ENCODE results near the gene MPL. TPM values are rescaled to one million over a fixed set of nuclear protein-coding genes. Genes with fewer than 3 reads are reported as not detected.

MPL gene
- total RNA-seq, 1 experiment from 2014 or later: not detected

DNA sequence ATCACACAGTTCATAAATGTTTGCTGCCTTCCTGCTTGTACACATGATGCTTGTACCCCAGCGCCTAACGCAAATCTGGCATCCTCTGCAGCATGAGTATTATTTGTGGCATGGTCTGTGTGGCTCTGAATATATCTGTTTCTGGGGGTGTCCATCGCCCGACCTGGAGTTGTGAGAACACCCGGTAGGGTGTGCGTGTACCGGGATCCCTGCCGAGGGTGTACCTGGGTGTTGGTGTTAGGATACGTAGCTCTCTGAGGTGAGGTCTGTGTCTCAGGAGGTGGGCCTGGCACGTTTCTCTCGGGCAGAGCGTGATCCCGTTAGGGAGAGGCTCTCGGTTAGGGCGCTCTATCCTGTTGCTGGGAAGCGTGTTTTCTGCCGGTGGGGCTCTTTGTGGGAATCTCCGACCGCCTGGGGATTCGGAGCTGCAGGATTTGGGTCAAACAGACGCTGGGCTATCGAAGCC, 10.8 kb downstream of the MPL start:
- H3K27me3 ChIP-seq (ENCODE audit: insufficient read depth, low read length): no peaks in the 10 kb centered on the region
- H4K20me1 ChIP-seq (ENCODE audit: insufficient read depth): no peaks in the 10 kb centered on the region
- DNase-seq (ENCODE audit: low read depth, low spot score): no peak
- ChIA-PET POLR2A (interaction anchor here (0.6 to 1.6 kb wide), 4 partner anchors 10 to 427 kb away, joined by 4 to 7 read pairs (median 6); partner anchors contain the start of genes CDC20 and ELOVL1), RAD21 (ENCODE audit: low non-redundant PET in 1 of 2, low total read pairs in 2 of 2, uncharacterized antibody in 2 of 2, unreplicated experiment in 2 of 2) (no interaction called here), CTCF (interaction anchor here (1.0 to 1.6 kb wide), 2 partner anchors 63 to 66 kb away, joined by 3 to 4 read pairs; partner anchors contain the start of gene C1orf210)
- intact Hi-C loops (cut with micrococcal nuclease): loop anchor here (2.0 kb wide), 1 partner anchor 110 kb away; no protein-coding TSS in a partner anchor
- no peak for TF ChIP-seq POLR2AphosphoS5 (IDR thresholded peaks at IDR 0.05; ENCODE audit: low read depth, low read length)
- peak; percentile 45 for TF ChIP-seq POLR2A (IDR thresholded peaks at IDR 0.05; ENCODE audit: borderline replicate concordance, extremely low read depth, insufficient read depth, insufficient read length)
- ATAC-seq: peak; percentile 57
- H3K79me2 ChIP-seq (ENCODE audit: insufficient read depth, low read length): no peaks in the 10 kb centered on the region
- peak overlapping the region; percentile 89 for H3K27ac ChIP-seq (ENCODE audit: low read depth, low read length)
- no peaks in the 10 kb centered on the region for H3K9me2 ChIP-seq (ENCODE audit: insufficient read depth)
- no peak overlapping the region for H2AFZ ChIP-seq (ENCODE audit: low read depth, low read length, poor library complexity, severe bottlenecking)
- H3K9me3 ChIP-seq (ENCODE audit: control insufficient read depth in 1 of 2, insufficient read depth in 1 of 2, low read depth in 1 of 2, low read length in 2 of 2): no peaks in the 10 kb centered on the region
- peaks cover 36 to 71% of the 10 kb centered on the region in 2 experiments for H3K4me1 ChIP-seq (ENCODE audit: control insufficient read depth in 1 of 2, insufficient read depth in 2 of 2, low read length in 2 of 2)
- H3K4me3 ChIP-seq (replicated peaks in 1 of 2; ENCODE audit: low read depth in 1 of 2, low read length in 2 of 2): peak overlapping the region; percentile 59 to 65
- no peaks in the 10 kb centered on the region for H3K36me3 ChIP-seq (ENCODE audit: control insufficient read depth in 1 of 2, insufficient read depth in 2 of 2, low read length in 2 of 2)
- BruUV-seq (replicated peaks): TSS peak; percentile 76
- peak overlapping the region; percentile 91 for H3K4me2 ChIP-seq (ENCODE audit: low read length)
- peak overlapping the region; percentile 83 for H3K9ac ChIP-seq (ENCODE audit: low read length)

DNA sequence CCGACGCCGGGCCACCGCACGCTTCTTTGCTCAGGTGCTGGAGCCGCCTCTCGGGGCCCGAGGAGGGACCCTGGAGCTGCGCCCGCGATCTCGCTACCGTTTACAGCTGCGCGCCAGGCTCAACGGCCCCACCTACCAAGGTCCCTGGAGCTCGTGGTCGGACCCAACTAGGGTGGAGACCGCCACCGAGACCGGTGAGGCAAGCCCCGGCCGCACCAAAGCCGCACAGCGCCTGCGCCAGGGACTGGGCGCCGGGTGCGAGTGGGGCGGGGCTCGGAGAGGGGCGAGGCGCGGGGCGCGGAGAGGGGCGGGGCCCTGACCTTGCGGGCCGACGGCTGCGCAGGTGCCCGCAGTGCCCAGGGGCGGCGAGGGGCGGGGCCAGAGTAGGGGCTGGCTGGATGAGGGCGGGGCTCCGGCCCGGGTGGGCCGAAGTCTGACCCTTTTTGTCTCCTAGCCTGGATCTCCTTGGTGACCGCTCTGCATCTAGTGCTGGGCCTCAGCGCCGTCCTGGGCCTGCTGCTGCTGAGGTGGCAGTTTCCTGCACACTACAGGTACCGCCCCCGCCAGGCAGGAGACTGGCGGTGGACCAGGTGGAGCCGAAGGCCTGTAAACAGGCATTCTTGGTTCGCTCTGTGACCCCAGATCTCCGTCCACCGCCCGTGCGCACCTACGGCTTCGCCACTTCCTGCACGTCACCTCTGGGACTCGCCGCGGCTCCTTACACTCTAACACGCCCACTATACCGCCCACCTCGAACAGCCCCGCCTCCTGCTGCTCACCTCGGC, 11.4 kb downstream of the MPL start:
- Histone ChIP-seq H3K4me1 (ENCODE audit: control insufficient read depth in 1 of 2, insufficient read depth in 2 of 2, low read length in 2 of 2) (peaks cover 30 to 64% of the 10 kb centered on the region in 2 experiments), H3K79me2 (ENCODE audit: insufficient read depth, low read length) (no peaks in the 10 kb centered on the region), H3K9me3 (ENCODE audit: control insufficient read depth in 1 of 2, insufficient read depth in 1 of 2, low read depth in 1 of 2, low read length in 2 of 2) (no peaks in the 10 kb centered on the region), H3K36me3 (ENCODE audit: control insufficient read depth in 1 of 2, insufficient read depth in 2 of 2, low read length in 2 of 2) (no peaks in the 10 kb centered on the region), H2AFZ (ENCODE audit: low read depth, low read length, poor library complexity, severe bottlenecking) (peak overlapping the region; percentile 4), H4K20me1 (ENCODE audit: insufficient read depth) (no peaks in the 10 kb centered on the region), H3K9ac (ENCODE audit: low read length) (peak overlapping the region; percentile 83), H3K27ac (ENCODE audit: low read depth, low read length) (peak overlapping the region; percentile 89), H3K27me3 (ENCODE audit: insufficient read depth, low read length) (no peaks in the 10 kb centered on the region), H3K9me2 (ENCODE audit: insufficient read depth) (no peaks in the 10 kb centered on the region), H3K4me2 (ENCODE audit: low read length) (peak overlapping the region; percentile 91), H3K4me3 (replicated peaks in 1 of 2; ENCODE audit: low read depth in 1 of 2, low read length in 2 of 2) (peak overlapping the region; percentile 59 to 65)
- RAD21 ChIA-PET (ENCODE audit: low non-redundant PET in 1 of 2, low total read pairs in 2 of 2, uncharacterized antibody in 2 of 2, unreplicated experiment in 2 of 2): no interaction called here
- ATAC-seq: peak; percentile 87
- no TSS peak for BruUV-seq (replicated peaks)
- intact Hi-C loops (cut with micrococcal nuclease): loop anchor here (2.0 kb wide), 1 partner anchor 110 kb away; no protein-coding TSS in a partner anchor
- CTCF ChIA-PET: interaction anchor here (1.0 to 1.6 kb wide), 3 partner anchors 9 to 65 kb away, joined by 3 to 8 read pairs (median 4); partner anchors contain the start of genes C1orf210 and CDC20
- peak; percentile 85 for DNase-seq (ENCODE audit: low read depth, low spot score)
- POLR2A ChIA-PET: interaction anchor here (0.6 to 1.6 kb wide), 4 partner anchors 9 to 427 kb away, joined by 4 to 7 read pairs (median 6); partner anchors contain the start of genes CDC20 and ELOVL1
- TF ChIP-seq SP1 (IDR thresholded peaks at IDR 0.05; ENCODE audit: low read depth) (peak; percentile 52), EZH2 (IDR thresholded peaks at IDR 0.05) (no peak), RAD21 (IDR thresholded peaks at IDR 0.05; ENCODE audit: low read depth) (peak; percentile 15; the same call in 1 of the 2 replicates), POLR2AphosphoS5 (IDR thresholded peaks at IDR 0.05; ENCODE audit: low read depth, low read length) (peak; percentile 83), EZH2phosphoT487 (IDR thresholded peaks at IDR 0.05; ENCODE audit: borderline replicate concordance) (no peak), ZFX (IDR thresholded peaks at IDR 0.05) (peak; percentile 56), POLR2A (IDR thresholded peaks at IDR 0.05; ENCODE audit: borderline replicate concordance, extremely low read depth, insufficient read depth, insufficient read length) (peak; percentile 15), EGR1 (IDR thresholded peaks at IDR 0.05; ENCODE audit: low read depth) (peak; percentile 86), TCF7L2 (IDR thresholded peaks at IDR 0.05; ENCODE audit: borderline replicate concordance, extremely low read depth, insufficient read depth, insufficient read length) (peak; percentile 43)
- TF ChIP-seq, protein P1, sequence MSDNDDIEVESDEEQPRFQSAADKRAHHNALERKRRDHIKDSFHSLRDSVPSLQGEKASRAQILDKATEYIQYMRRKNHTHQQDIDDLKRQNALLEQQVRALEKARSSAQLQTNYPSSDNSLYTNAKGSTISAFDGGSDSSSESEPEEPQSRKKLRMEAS (IDR thresholded peaks at IDR 0.05): peak; percentile 83; the same call in 1 of the 2 replicates
- TF ChIP-seq, protein P2, sequence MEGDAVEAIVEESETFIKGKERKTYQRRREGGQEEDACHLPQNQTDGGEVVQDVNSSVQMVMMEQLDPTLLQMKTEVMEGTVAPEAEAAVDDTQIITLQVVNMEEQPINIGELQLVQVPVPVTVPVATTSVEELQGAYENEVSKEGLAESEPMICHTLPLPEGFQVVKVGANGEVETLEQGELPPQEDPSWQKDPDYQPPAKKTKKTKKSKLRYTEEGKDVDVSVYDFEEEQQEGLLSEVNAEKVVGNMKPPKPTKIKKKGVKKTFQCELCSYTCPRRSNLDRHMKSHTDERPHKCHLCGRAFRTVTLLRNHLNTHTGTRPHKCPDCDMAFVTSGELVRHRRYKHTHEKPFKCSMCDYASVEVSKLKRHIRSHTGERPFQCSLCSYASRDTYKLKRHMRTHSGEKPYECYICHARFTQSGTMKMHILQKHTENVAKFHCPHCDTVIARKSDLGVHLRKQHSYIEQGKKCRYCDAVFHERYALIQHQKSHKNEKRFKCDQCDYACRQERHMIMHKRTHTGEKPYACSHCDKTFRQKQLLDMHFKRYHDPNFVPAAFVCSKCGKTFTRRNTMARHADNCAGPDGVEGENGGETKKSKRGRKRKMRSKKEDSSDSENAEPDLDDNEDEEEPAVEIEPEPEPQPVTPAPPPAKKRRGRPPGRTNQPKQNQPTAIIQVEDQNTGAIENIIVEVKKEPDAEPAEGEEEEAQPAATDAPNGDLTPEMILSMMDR (IDR thresholded peaks at IDR 0.05 in 2 of 3, conservative IDR thresholded peaks at IDR 0.05 in 1 of 3; ENCODE audit: borderline replicate concordance in 1 of 3, insufficient read depth in 1 of 3, low read depth in 2 of 3, low read length in 2 of 3): no peak
